Right renal cortex interstitium (tissue), 3 donors: ENCODE results near the gene RPL10. TPM values are rescaled to one million over a fixed set of nuclear protein-coding genes. Genes with fewer than 3 reads are reported as not detected.
"Not testable (repeated sequence)": the region's sequence is repeated elsewhere in the genome, so short reads cannot be mapped to it uniquely, and the experiment has no call there.

Experiments
- DNase-seq, 3 donors: peaks; one replicate each; pipeline ENCODE4 v3.0.0-alpha.2; 2013; ENCODE audit warnings: low read depth in 3 of 3, low spot score in 2 of 3
- polyA plus RNA-seq, 3 donors: library from polyadenylated mRNA; unstranded; fragments of 120-200 nt; gene quantifications; one replicate each; pipeline ENCODE4 v1.2.1, GENCODE V29; 2013; ENCODE audit not compliant: insufficient read length in 3 of 3

The RPL10 gene
- polyA plus RNA-seq, 3 donors = 2,793 to 3,161 (median 3,142) TPM

DNA sequence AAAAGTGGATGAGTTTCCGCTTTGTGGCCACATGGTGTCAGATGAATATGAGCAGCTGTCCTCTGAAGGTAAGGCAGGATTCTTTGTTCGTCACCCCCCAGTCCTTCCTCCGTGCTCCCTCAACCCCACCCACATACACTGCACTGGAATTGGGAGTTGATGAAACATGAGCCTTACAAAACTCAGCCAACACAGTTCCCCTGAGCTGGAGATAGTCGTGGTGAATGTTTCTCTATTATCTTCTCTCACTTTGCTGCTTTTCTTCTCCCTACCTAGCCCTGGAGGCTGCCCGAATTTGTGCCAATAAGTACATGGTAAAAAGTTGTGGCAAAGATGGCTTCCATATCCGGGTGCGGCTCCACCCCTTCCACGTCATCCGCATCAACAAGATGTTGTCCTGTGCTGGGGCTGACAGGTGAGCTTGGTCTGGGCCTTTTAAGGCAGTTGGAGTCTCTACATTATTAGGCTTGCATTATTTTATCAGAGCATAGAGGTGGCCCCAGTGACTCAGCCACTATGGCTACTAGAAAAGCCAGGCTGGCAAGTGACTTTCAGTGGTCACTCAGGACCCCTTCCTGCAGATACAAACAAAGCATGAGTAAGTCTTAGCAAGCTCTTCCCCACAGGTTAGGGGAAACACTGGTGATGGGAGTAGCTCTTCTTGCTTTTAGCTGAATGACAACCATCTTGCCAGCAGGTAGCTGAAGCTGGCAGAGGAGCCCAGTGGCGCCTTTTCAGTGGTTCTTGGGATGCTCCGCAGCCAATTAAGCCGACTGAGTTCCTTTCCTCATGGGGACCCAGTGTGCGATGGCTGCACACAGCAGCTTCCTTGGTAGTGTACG, 1.6 kb downstream of the RPL10 start:
- no peak for DNase-seq

DNA sequence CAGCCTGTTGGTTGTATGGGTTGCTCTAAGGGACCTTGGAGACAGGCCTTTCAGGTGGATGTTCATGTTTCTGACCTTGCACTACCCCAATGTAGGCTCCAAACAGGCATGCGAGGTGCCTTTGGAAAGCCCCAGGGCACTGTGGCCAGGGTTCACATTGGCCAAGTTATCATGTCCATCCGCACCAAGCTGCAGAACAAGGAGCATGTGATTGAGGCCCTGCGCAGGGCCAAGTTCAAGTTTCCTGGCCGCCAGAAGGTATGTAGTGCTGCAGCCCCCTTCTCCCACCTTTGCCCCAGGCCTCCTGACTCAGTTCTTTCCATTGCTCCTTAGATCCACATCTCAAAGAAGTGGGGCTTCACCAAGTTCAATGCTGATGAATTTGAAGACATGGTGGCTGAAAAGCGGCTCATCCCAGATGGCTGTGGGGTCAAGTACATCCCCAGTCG, 2.2 kb downstream of the RPL10 start:
- DNase-seq = not testable (repeated sequence)

GRCh38 chrX:154401045-154401799, 3.0 kb downstream of the RPL10 start:
- no peak for DNase-seq

DNA sequence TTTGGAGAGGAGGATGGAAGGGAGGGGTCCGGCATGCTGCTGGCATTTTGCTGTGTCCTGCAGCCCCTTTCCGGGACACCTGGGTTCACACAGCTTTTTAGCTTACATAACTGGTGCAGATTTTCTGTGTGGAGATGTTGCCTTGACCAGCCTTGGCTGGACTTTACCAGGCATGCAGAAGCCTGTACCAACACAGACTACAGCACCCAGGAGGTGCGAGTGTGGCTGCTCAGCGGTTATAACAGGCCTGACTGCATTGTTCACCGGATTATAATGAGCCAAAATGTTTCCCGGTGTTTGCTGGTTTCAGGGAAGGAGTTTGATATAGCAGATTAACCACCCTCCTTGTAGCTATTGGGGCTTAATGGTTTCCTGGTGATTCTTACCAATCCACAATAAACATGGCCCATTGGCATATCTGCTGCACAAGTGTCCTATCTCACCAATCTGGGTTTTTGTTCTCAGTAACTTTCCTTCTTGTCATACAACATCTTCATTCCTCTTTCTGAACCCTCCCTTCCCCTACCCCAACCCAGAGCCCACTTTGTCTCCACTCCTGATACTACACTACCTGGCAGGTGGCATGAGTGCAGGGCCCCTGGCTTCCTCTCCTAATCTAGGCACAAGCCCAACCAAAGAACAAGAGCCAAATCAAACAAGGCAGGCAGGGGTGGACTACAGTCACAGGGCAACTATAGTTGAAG, 3.9 kb downstream of the RPL10 start:
- DNase-seq = no peak

GRCh38 chrX:154402622-154403127, 4.5 kb downstream of the RPL10 start:
- DNase-seq = no peak

- no peak for DNase-seq
Observed at GRCh38 chrX:154403192-154403591, 5.0 kb downstream of the RPL10 start.

GRCh38 chrX:154403858-154404257, 5.7 kb downstream of the RPL10 start:
- no peak for DNase-seq

- DNase-seq = no peak
Observed at GRCh38 chrX:154404625-154405192, 6.5 kb downstream of the RPL10 start.

GRCh38 chrX:154408659-154409221, 10.6 kb downstream of the RPL10 start:
- no peak for DNase-seq

DNA sequence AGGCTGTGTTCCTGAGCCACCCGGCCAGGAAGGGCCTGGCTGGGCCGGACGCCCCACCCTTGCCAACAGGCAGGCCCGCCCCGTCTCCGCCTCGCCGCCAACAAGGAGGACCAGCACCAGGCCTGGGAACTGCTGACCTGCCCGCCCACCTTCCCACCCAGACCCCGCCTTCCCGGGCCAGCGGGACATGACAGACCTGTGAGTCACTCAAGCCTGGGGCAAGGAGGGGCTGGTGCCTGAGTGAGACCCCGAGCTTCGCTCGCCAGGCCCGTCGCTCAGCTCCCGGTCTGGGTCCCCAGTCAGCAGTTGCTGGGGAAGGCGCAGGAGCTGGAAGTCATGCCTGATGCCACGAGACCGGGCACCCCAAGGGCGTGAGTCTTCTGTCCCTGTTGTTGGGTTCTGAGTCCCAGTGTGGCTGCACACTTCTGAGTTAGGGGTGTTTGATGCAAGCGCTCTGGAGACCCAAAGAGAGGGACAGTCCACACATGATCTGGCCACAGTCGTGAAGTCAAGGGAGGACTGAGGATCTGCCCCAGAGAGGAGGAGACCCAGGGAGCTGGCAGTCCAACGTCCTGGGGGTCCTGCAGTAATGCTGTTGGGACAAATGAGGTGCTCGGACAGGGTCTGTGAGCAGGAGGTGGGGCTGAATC, 11.2 kb downstream of the RPL10 start, which contains the start of gene DNASE1L1:
Gene DNASE1L1, minus strand, starts transcription at position 33 of the 650 bp plus-strand sequence. CDS start 3,686 bp downstream, outside the sequence.
- no peak for DNase-seq

DNA sequence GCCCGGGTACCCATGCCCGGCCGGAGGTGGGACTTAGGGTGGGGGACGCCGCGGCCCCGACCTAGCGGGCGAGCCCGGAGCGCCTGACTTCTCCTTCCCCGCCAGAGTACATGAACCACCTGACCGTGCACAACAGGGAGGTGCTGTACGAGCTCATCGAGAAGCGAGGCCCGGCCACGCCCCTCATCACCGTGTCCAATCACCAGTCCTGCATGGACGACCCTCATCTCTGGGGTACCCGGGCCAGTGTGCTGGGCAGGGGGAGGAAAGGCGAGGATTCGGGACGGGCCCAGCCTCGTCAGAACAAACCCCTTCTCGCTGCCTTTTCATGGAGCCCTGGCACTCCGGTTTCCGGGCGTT, 13.8 kb downstream of the RPL10 start:
- no peak for DNase-seq

- no peak for DNase-seq
Observed at GRCh38 chrX:154412468-154412867, 14.3 kb downstream of the RPL10 start.

- DNase-seq = no peak
Observed at GRCh38 chrX:154413142-154413541, 15.0 kb downstream of the RPL10 start.

DNA sequence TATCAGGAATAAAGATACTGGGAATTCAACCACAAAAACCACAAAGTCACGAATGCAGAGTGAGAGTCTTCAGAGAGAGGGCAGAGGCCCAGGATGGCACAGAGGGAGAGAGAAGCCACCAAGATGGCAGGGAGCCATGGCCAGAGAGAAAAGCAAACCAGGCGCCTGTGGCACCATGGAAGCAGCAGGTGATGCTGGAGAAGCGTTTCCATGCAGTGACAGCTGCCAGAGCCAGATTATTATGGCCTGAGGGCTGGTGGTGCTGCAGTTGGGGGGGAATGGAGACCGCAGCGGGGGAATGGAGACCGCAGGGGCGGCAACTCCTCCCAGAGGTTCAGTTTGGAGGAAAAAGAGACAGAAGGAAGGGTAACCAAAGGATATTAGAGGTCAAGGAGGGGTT, 19.0 kb downstream of the RPL10 start:
- no peak for DNase-seq

DNA sequence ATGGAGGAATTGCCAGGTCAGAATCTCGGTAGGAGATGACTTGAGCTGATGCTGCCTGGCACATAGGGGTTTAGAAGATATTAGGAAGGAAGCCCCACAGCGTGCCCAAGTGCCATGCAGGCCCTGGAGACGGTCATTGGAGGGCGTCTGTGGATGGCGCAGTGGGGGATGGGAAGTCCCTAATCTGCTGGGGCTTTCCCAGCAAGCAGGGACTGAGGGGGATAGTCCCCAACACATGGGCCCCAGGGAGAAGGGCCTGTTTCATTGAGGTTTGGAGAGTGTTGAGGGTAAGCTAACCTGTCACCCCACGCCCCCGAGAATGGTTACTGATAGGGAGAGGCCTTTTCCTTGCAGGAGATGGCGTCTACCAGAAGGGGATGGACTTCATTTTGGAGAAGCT, 21.0 kb downstream of the RPL10 start:
- DNase-seq = no peak

- no peak for DNase-seq
Observed at GRCh38 chrX:154419688-154420401, 21.7 kb downstream of the RPL10 start.

DNA sequence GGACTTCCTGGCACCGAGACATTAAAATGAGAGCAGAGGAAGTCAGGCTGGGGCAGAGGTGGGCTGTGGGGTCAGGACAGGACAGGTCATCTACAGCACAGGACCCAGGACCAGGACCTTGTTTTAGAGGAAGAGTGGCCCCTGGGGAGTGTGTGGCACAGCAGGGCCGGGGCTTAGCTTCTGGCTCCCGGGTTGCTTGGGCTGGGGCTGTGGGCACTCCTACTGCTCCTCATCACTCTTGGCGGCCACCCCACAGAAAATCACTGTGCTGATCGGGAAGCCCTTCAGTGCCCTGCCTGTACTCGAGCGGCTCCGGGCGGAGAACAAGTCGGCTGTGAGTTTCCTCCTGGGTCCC, 22.2 kb downstream of the RPL10 start:
- no peak for DNase-seq

- DNase-seq = no peak
Observed at GRCh38 chrX:154426916-154427770, 29.0 kb downstream of the RPL10 start.
